ENCODE results near the gene ZNF593OS. TPM values are rescaled to one million over a fixed set of nuclear protein-coding genes. Genes with fewer than 3 reads are reported as not detected.

ZNF593OS gene
- total RNA-seq, 1 experiment from 2014 or later: not detected

- DNase-seq (ENCODE audit: low read depth, low spot score) (no peak), ATAC-seq (no peak)
- Histone ChIP-seq H3K27me3 (ENCODE audit: insufficient read depth, low read length) (no peaks in the 10 kb centered on the region), H4K20me1 (ENCODE audit: insufficient read depth) (no peaks in the 10 kb centered on the region), H3K27ac (ENCODE audit: low read depth, low read length) (no peak overlapping the region), H3K4me1 (ENCODE audit: control insufficient read depth in 1 of 2, insufficient read depth in 2 of 2, low read length in 2 of 2) (peaks cover 11 to 25% of the 10 kb centered on the region in 2 experiments), H3K4me3 (replicated peaks in 1 of 2; ENCODE audit: low read depth in 1 of 2, low read length in 2 of 2) (no peak overlapping the region), H3K9me3 (ENCODE audit: control insufficient read depth in 1 of 2, insufficient read depth in 1 of 2, low read depth in 1 of 2, low read length in 2 of 2) (no peaks in the 10 kb centered on the region), H3K9ac (ENCODE audit: low read length) (no peak overlapping the region), H3K36me3 (ENCODE audit: control insufficient read depth in 1 of 2, insufficient read depth in 2 of 2, low read length in 2 of 2) (no peaks in the 10 kb centered on the region; a peak in 1 of 4 replicates), H2AFZ (ENCODE audit: low read depth, low read length, poor library complexity, severe bottlenecking) (no peak overlapping the region), H3K4me2 (ENCODE audit: low read length) (no peak overlapping the region), H3K79me2 (ENCODE audit: insufficient read depth, low read length) (peaks cover 7% of the 10 kb centered on the region; the same call in 1 of the 2 replicates), H3K9me2 (ENCODE audit: insufficient read depth) (no peaks in the 10 kb centered on the region)
- no TSS peak for BruUV-seq (replicated peaks)
- ChIA-PET RAD21 (ENCODE audit: low non-redundant PET in 1 of 2, low total read pairs in 2 of 2, uncharacterized antibody in 2 of 2, unreplicated experiment in 2 of 2) (no interaction called here), CTCF (no interaction called here), POLR2A (no interaction called here)
- intact Hi-C loops (cut with micrococcal nuclease): no loop called here
- TF ChIP-seq EZH2phosphoT487 (IDR thresholded peaks at IDR 0.05; ENCODE audit: borderline replicate concordance) (no peak), YY1 (IDR thresholded peaks at IDR 0.05; ENCODE audit: extremely low read depth, insufficient replicate concordance, low read depth, low read length) (no peak), SIN3A (IDR thresholded peaks at IDR 0.05; ENCODE audit: low read depth) (no peak), TCF7L2 (IDR thresholded peaks at IDR 0.05; ENCODE audit: borderline replicate concordance, extremely low read depth, insufficient read depth, insufficient read length) (no peak), ZNF274 (IDR thresholded peaks at IDR 0.05; ENCODE audit: low read depth, low read length) (no peak), EZH2 (IDR thresholded peaks at IDR 0.05) (no peak), ATF3 (IDR thresholded peaks at IDR 0.05) (no peak), CTCF (IDR thresholded peaks at IDR 0.05 in 2 of 3, conservative IDR thresholded peaks at IDR 0.05 in 1 of 3; ENCODE audit: borderline replicate concordance in 1 of 3, insufficient read depth in 1 of 3, low read depth in 2 of 3, low read length in 2 of 3) (no peak), ZFX (IDR thresholded peaks at IDR 0.05) (no peak), SP1 (IDR thresholded peaks at IDR 0.05; ENCODE audit: low read depth) (no peak), JUND (IDR thresholded peaks at IDR 0.05) (no peak), POLR2A (IDR thresholded peaks at IDR 0.05; ENCODE audit: borderline replicate concordance, extremely low read depth, insufficient read depth, insufficient read length) (no peak), FOSL1 (IDR thresholded peaks at IDR 0.05; ENCODE audit: low read depth) (no peak), MAX (IDR thresholded peaks at IDR 0.05) (no peak), SRF (IDR thresholded peaks at IDR 0.05; ENCODE audit: low read depth) (no peak), ELF1 (IDR thresholded peaks at IDR 0.05; ENCODE audit: borderline replicate concordance, low read depth) (no peak), RAD21 (IDR thresholded peaks at IDR 0.05; ENCODE audit: low read depth) (no peak)
These were observed 8.4 kb upstream of the ZNF593OS start for GRCh38 chr1:26180010-26180506.
